Measurements from ENCODE around the gene KCNN1. TPM values are rescaled to one million over a fixed set of nuclear protein-coding genes. Genes with fewer than 3 reads are reported as not detected.

The KCNN1 gene
- total and polyA plus RNA-seq, 2 of the 13 experiments (the other 11 are each of a cell fraction or from before 2014, with no cell fraction given) = 0.04 TPM; not detected in 1

DNA sequence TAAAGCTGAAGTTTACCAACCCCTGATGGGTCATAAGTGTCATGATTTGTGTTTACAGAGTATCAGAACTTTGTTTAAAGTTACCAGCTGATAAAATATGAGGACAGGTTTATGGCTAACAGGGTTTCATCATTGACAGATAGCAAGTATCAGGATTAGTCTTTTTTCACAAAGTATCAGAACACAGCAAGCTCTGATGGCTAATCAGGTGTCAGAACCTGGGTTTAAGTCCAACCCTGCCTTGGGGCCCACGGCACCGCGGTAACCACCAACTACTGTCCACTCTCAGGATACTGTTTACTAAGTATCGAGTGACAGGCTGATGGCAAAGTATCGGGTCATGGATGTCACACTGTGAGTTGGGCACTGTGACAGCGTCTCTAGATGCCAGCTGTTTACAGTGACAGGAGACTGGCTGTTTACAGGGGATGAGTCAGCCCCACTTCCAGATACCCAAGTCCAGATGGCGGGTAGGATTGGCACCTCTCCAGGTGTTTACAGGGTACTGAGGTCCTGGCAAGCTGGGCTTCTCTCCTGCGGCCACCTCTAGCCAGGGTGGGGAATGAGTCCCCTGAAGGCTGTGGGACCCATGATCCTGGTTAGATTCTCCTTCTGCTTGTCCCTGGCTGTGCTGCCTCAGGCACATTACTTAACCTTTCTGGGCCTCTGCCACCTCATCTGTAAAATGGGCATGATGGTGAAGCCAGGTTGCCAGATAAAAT lies 62.9 kb downstream of the KCNN1 start (continued):
- TF ChIP-seq PRDM10 (CRISPR knock-in tag; IDR thresholded peaks at IDR 0.05; ENCODE audit: low read depth) = no peak
- peak; percentile 44; the same call in 1 of the 2 replicates for TF ChIP-seq KDM2A (CRISPR knock-in tag; IDR thresholded peaks at IDR 0.05; ENCODE audit: borderline replicate concordance, low read depth)
- TF ChIP-seq ZSCAN29 (CRISPR knock-in tag; conservative IDR thresholded peaks at IDR 0.05) = no peak
- no peak for TF ChIP-seq ZNF124 (CRISPR knock-in tag; IDR thresholded peaks at IDR 0.05)
- TF ChIP-seq SYNCRIP (IDR thresholded peaks at IDR 0.05; ENCODE audit: insufficient read depth, low read depth, low read length) = no peak
- no peak for TF ChIP-seq ZSCAN22 (CRISPR knock-in tag; IDR thresholded peaks at IDR 0.05)
- no peak for TF ChIP-seq PATZ1 (CRISPR knock-in tag; IDR thresholded peaks at IDR 0.05)
- TF ChIP-seq ELF4 (CRISPR knock-in tag; IDR thresholded peaks at IDR 0.05; ENCODE audit: borderline replicate concordance) = no peak
- no peak for TF ChIP-seq ZNF12 (CRISPR knock-in tag; IDR thresholded peaks at IDR 0.05)
- TF ChIP-seq CTCF (CRISPR knock-in tag; IDR thresholded peaks at IDR 0.05) = no peak
- TF ChIP-seq CCDC6 (CRISPR knock-in tag; IDR thresholded peaks at IDR 0.05) = no peak; the same call in 1 of the 2 replicates
- TF ChIP-seq ZNF781 (CRISPR knock-in tag; IDR thresholded peaks at IDR 0.05; ENCODE audit: borderline replicate concordance, not compliant biosample characterization) = no peak
- no peak; the same call in 1 of the 2 replicates for TF ChIP-seq ZNF501 (CRISPR knock-in tag; IDR thresholded peaks at IDR 0.05)
- TF ChIP-seq, protein P1, sequence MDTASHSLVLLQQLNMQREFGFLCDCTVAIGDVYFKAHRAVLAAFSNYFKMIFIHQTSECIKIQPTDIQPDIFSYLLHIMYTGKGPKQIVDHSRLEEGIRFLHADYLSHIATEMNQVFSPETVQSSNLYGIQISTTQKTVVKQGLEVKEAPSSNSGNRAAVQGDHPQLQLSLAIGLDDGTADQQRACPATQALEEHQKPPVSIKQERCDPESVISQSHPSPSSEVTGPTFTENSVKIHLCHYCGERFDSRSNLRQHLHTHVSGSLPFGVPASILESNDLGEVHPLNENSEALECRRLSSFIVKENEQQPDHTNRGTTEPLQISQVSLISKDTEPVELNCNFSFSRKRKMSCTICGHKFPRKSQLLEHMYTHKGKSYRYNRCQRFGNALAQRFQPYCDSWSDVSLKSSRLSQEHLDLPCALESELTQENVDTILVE (CRISPR knock-in tag; IDR thresholded peaks at IDR 0.05) = peak; percentile 64; the same call in 1 of the 2 replicates
- no peak for TF ChIP-seq ZNF331 (CRISPR knock-in tag; IDR thresholded peaks at IDR 0.05)
- TF ChIP-seq ZNF704 (CRISPR knock-in tag; IDR thresholded peaks at IDR 0.05; ENCODE audit: borderline replicate concordance) = no peak
- TF ChIP-seq ZNF317 (CRISPR knock-in tag; IDR thresholded peaks at IDR 0.05) = no peak
- TF ChIP-seq ATF1 (CRISPR knock-in tag; IDR thresholded peaks at IDR 0.05) = no peak
- TF ChIP-seq MED13 (CRISPR knock-in tag; IDR thresholded peaks at IDR 0.05) = no peak
- TF ChIP-seq HCFC1 (IDR thresholded peaks at IDR 0.05; ENCODE audit: low read depth, low read length) = no peak
